Upper lobe of left lung (tissue), 6 donors: ENCODE data around the gene GABRB1. TPM values are rescaled to one million over a fixed set of nuclear protein-coding genes. Genes with fewer than 3 reads are reported as not detected.

Experiments
- ATAC-seq, 2 donors: fragments of 200-7000 bp; cut with Tn5 transposase; one replicate each; pipeline ENCODE4 v1.9.1; 2022; ENCODE audit warnings: mild to moderate bottlenecking in 2 of 2, moderate library complexity in 2 of 2; ENCODE audit not compliant: low FRiP score in 2 of 2
- DNase-seq, 2 donors: peaks; one replicate each; pipeline ENCODE4 v3.0.0-alpha.2; 2019 to 2020
- H3K27ac ChIP-seq, 4 donors: fragments of 200-600 bp; sonication (generic); one replicate each; pipeline ENCODE4 v1.5.1; 2016 to 2019
- H3K27me3 ChIP-seq, 4 donors: fragments of 200-600 bp; sonication (generic); one replicate each; pipeline ENCODE4 v1.5.1; 2017 to 2019
- H3K36me3 ChIP-seq, 4 donors: fragments of 200-600 bp; sonication (generic); one replicate each; pipeline ENCODE4 v1.5.1; 2016 to 2019
- H3K4me1 ChIP-seq, 4 donors: fragments of 200-600 bp; sonication (generic); one replicate each; pipeline ENCODE4 v1.5.1; 2018 to 2019
- H3K4me3 ChIP-seq, 4 donors: fragments of 200-600 bp; sonication (generic); one replicate each; pipeline ENCODE4 v1.5.1; 2017 to 2019; ENCODE audit warnings: mild to moderate bottlenecking in 2 of 4, moderate library complexity in 1 of 4
- H3K9me3 ChIP-seq, 4 donors: fragments of 200-600 bp; sonication (generic); one replicate each; pipeline ENCODE4 v1.5.1; 2018 to 2019
- CTCF ChIP-seq, 6 experiments: fragments of 450-650 bp in 4 of 6; fragments of 200-600 bp in 2 of 6; sonication (generic) in 2 of 6; IDR thresholded peaks; one replicate each; pipeline ENCODE4 v1.5.1; 2016 to 2019; ENCODE audit warnings: antibody characterized with exemption in 6 of 6
- EP300 ChIP-seq, 4 donors: sonication (generic); formaldehyde crosslinking; IDR thresholded peaks; one replicate each; pipeline ENCODE4 v1.5.1; 2017; ENCODE audit warnings: antibody characterized with exemption in 4 of 4, control low read depth in 2 of 4
- POLR2A ChIP-seq, 4 donors: fragments of 450-650 bp; IDR thresholded peaks; one replicate each; pipeline ENCODE4 v1.5.1; 2016 to 2017; ENCODE audit warnings: antibody characterized with exemption in 4 of 4, mild to moderate bottlenecking in 2 of 4
- POLR2AphosphoS5 ChIP-seq, 2 donors: sonication (generic); formaldehyde crosslinking; IDR thresholded peaks; one replicate each; pipeline ENCODE4 v1.5.1; 2017; ENCODE audit warnings: antibody characterized with exemption in 2 of 2
- whole genome bisulfite sequencing, 2 donors: methylation state at CpG; one replicate each; pipeline ENCODE4 v1.1.5; 2017 to 2018; 5-methylcytosine and 5-hydroxymethylcytosine counted together
- total RNA-seq, 6 donors: library from RNA; depleted of rRNA in 4 of 6; stranded (reverse); fragments of >200 nt in 4 of 6; gene quantifications; one replicate each; pipeline versions ENCODE4 v1.1.0 to v1.2.1, GENCODE V29; 2016 to 2021
- donor health status: DM: no; HTN: no; CAD: no; lungs with moderate emphysema.
- donor health status: DM: no; HTN: yes; CAD: no; lungs with severe emphysema.

GABRB1 gene
- total RNA-seq, 6 donors from 2014 or later = not detected

DNA sequence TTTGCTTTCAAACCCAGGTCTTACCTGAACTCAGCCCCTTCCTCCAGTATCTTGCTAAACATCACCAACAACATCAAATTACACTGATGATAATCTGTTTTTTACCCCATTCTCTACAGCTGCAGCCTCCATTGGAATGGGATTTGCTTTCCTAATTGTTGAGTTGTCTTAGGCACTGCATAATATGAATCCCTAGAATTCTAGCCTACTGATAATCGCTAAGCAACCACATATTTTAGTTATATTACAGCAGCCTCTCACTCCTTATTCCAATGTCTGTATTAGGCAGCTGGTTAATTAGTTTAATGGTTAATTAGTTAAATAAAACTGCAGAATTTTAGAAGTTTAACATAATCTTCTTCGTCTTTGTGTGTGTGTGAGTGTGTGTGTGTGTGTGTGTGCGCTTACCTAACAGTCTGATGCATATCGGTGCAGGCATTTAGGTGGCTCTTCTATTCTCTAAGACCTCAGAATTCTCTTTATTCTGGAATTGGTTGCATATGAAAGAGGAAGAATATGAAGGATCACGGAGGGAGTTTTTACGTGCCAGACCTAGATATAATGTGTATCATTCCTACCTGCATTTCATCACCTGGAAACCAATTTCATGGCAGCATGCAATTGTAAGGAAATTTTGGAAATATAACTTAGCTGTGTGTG lies 437.5 kb downstream of the GABRB1 start:
- 75 to 80% methylated on average over 6 of the region's 6 CpGs for WGBS, 2 donors
- Histone ChIP-seq H3K4me3 (no peak overlapping the region), H3K36me3 (no peaks in the 10 kb centered on the region), H3K27ac (no peak overlapping the region), H3K27me3 (no peaks in the 10 kb centered on the region), H3K4me1 (peaks cover 0 to 5% (median 1%) of the 10 kb centered on the region in 4 donors), H3K9me3 (no peaks in the 10 kb centered on the region)
- ATAC-seq (no peak), DNase-seq (no peak)
- TF ChIP-seq POLR2A (IDR thresholded peaks at IDR 0.05) (no peak), POLR2AphosphoS5 (IDR thresholded peaks at IDR 0.05) (no peak), EP300 (IDR thresholded peaks at IDR 0.05) (no peak), CTCF (IDR thresholded peaks at IDR 0.05) (no peak)

DNA sequence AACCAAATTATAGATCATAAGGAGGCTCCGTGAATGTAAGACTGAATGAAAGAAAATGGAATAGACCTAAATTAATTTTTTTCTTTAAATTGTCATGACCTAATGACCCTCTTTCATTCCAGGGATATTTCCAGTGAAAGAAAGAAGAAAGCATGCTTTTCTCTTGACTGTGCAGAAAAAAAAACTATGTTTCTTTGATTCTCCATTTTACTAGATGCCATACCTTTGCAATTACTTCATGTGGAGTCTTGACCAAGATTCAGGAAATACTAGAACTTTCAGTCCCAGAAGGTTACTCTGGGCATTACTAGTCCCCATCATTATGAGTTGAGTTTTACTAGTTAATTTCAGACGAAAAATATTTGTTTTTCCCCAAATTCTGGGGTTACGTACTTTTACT lies 438.6 kb downstream of the GABRB1 start:
- DNase-seq = no peak
- TF ChIP-seq EP300 (IDR thresholded peaks at IDR 0.05) = no peak
- TF ChIP-seq POLR2A (IDR thresholded peaks at IDR 0.05) = no peak
- TF ChIP-seq CTCF (IDR thresholded peaks at IDR 0.05) = no peak
- no peak for TF ChIP-seq POLR2AphosphoS5 (IDR thresholded peaks at IDR 0.05)

GRCh38 chr4:47471064-47471463 lies 439.7 kb downstream of the GABRB1 start:
- Histone ChIP-seq H3K36me3 (no peaks in the 10 kb centered on the region), H3K27ac (no peak overlapping the region), H3K9me3 (no peaks in the 10 kb centered on the region), H3K27me3 (no peaks in the 10 kb centered on the region), H3K4me3 (no peak overlapping the region), H3K4me1 (no peaks in the 10 kb centered on the region)
- 65 to 67% methylated on average over 4 of the region's 4 CpGs for WGBS, 2 donors
- DNase-seq (no peak), ATAC-seq (no peak)
- TF ChIP-seq POLR2A (IDR thresholded peaks at IDR 0.05) (no peak), CTCF (IDR thresholded peaks at IDR 0.05) (no peak), EP300 (IDR thresholded peaks at IDR 0.05) (no peak)

More for the DNA sequence above, 438.6 kb downstream of the GABRB1 start:
- H3K27me3 ChIP-seq = no peaks in the 10 kb centered on the region
- no peak for ATAC-seq
- no peaks in the 10 kb centered on the region for H3K9me3 ChIP-seq
- H3K36me3 ChIP-seq = no peaks in the 10 kb centered on the region
- WGBS, 2 donors = 92 to 93% methylated on average over 3 of the region's 3 CpGs
- no peak overlapping the region for H3K27ac ChIP-seq
- H3K4me1 ChIP-seq = no peaks in the 10 kb centered on the region
- H3K4me3 ChIP-seq = no peak overlapping the region

GRCh38 chr4:47471591-47471990 lies 440.2 kb downstream of the GABRB1 start:
- no peaks in the 10 kb centered on the region for H3K27me3 ChIP-seq
- no peaks in the 10 kb centered on the region for H3K4me1 ChIP-seq
- ATAC-seq (no peak), DNase-seq (no peak)
- no peaks in the 10 kb centered on the region for H3K36me3 ChIP-seq
- H3K9me3 ChIP-seq = no peaks in the 10 kb centered on the region
- 76 to 77% methylated on average over 2 of the region's 2 CpGs for WGBS, 2 donors
- TF ChIP-seq EP300 (IDR thresholded peaks at IDR 0.05) (no peak), CTCF (IDR thresholded peaks at IDR 0.05) (no peak), POLR2A (IDR thresholded peaks at IDR 0.05) (no peak), POLR2AphosphoS5 (IDR thresholded peaks at IDR 0.05) (no peak)
- no peak overlapping the region for H3K4me3 ChIP-seq
- H3K27ac ChIP-seq = no peak overlapping the region

DNA sequence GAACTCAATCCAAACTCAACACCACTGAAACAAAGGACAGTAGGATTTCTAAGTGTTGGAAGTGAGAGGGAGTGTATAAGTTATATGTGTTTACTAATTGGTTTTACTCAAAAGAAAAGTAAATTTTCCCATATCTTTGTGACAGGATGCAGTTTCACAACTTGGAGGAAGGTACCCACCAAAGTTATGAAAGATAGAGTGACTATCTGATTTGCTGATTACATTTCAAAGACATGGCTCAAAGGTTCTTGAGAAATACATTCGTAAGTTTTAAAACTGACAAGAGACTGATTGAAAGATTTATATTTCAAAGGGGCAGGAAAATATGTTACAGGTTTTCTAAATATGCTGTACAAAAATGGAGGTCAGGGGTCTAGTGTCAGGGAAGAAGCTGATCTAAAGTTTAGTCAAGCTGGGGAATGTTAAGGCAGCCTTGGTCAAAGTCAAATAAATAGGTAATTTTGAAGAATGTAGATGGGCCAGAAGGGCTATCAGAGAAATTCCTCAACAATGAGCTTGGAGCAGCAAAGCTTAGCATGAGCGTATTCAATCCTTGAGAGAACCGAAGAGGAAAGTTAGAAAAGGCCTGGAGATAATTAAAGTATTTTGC lies 441.9 kb downstream of the GABRB1 start:
- WGBS, 2 donors = 80 to 81% methylated on average over 3 of the region's 3 CpGs
- H3K4me1 ChIP-seq = no peaks in the 10 kb centered on the region
- no peaks in the 10 kb centered on the region for H3K27me3 ChIP-seq
- TF ChIP-seq POLR2A (IDR thresholded peaks at IDR 0.05) (no peak), POLR2AphosphoS5 (IDR thresholded peaks at IDR 0.05) (no peak), EP300 (IDR thresholded peaks at IDR 0.05) (no peak), CTCF (IDR thresholded peaks at IDR 0.05) (no peak)
- H3K27ac ChIP-seq = no peak overlapping the region
- H3K36me3 ChIP-seq = no peaks in the 10 kb centered on the region
- no peak for ATAC-seq
- no peak overlapping the region for H3K4me3 ChIP-seq
- no peak for DNase-seq
- no peaks in the 10 kb centered on the region for H3K9me3 ChIP-seq
